ENCODE measurements around the gene SULT2B1. TPM values are rescaled to one million over a fixed set of nuclear protein-coding genes. Genes with fewer than 3 reads are reported as not detected.
"Not testable (repeated sequence)": the region's sequence is repeated elsewhere in the genome, so short reads cannot be mapped to it uniquely, and the experiment has no call there.

Gene SULT2B1
- total and polyA plus RNA-seq, 4 donors = 2.1 TPM; not detected in 3

DNA sequence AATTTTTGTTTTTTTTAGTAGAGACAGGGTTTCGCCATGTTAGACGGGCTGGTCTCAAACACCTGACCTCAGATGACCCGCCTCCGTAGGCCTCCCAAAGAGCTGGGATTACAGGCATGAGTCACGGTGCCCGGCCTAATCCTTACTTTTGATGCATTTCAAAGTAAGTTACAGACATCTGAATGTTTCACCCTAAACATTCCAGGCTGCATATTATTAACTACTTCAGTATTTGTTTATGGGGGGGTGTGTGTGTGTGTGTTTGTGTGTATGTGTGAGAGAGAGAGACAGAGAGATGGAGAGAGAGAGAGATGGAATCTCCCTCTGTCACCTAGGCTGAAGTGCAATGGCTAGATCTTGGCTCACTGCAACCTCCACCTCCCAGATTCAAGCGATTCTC, 13.1 kb downstream of the SULT2B1 start:
- ATAC-seq (ENCODE audit: low FRiP score) (no peak), DNase-seq (no peak)
- Histone ChIP-seq H3K27ac (ENCODE audit: low read depth in 1 of 2, low read length in 2 of 2) (no peak overlapping the region), H3K27me3 (ENCODE audit: control insufficient read depth in 1 of 2, insufficient read depth in 2 of 2, low read length in 1 of 2) (no peaks in the 10 kb centered on the region), H3K9me3 (ENCODE audit: control insufficient read depth, low read length) (no peaks in the 10 kb centered on the region), H3K4me3 (ENCODE audit: low read length in 2 of 2) (no peak overlapping the region), H3K36me3 (ENCODE audit: control insufficient read depth in 1 of 2, insufficient read depth in 2 of 2, low read length in 1 of 2) (no peaks in the 10 kb centered on the region), H3K4me1 (ENCODE audit: control insufficient read depth in 1 of 2, insufficient read depth in 2 of 2, low read length in 2 of 2) (no peaks in the 10 kb centered on the region)
- 84 to 90% methylated on average over 7 of the region's 7 CpGs for WGBS, 2 donors
- intact Hi-C loops (cut with DNase I) = no loop called here

DNA sequence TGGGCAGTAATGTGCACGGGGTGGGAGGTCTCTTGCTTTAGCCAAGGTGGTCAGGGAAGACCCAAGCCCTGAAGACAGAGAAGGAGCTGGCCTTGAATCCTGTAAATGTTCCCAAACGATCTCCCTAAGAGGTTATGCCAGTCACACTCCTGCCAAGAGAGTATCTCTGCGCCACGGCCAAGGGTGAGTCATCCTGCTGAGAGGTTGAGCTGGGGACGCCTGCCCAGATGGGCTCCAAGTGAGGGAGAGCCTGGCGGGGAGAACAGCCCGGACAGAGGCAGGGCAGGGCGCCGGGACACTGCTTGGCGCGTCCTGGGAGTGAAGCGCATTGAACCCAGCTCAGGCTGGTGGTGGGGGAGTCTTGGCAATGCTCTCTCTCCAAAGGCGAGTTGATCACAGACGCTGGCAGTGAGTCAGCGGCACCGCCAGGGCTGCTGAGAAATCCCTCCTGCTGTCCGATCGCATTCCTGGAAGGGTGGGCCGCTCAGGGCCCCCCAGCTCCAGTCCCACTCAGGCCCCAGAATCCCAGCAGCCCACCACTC, 16.4 kb downstream of the SULT2B1 start:
- Histone ChIP-seq H3K4me1 (ENCODE audit: control insufficient read depth in 1 of 2, insufficient read depth in 2 of 2, low read length in 2 of 2) (no peaks in the 10 kb centered on the region), H3K9me3 (ENCODE audit: control insufficient read depth, low read length) (no peaks in the 10 kb centered on the region), H3K27me3 (ENCODE audit: control insufficient read depth in 1 of 2, insufficient read depth in 2 of 2, low read length in 1 of 2) (no peaks in the 10 kb centered on the region), H3K4me3 (ENCODE audit: low read length in 2 of 2) (no peak overlapping the region), H3K36me3 (ENCODE audit: control insufficient read depth in 1 of 2, insufficient read depth in 2 of 2, low read length in 1 of 2) (no peaks in the 10 kb centered on the region), H3K27ac (ENCODE audit: low read depth in 1 of 2, low read length in 2 of 2) (no peak overlapping the region)
- intact Hi-C loops (cut with DNase I) = no loop called here
- DNase-seq (peak; percentile 92 to 95), ATAC-seq (ENCODE audit: low FRiP score) (peak; percentile 93)
- 0 to 3% methylated on average over 18 to 19 of the region's 19 CpGs for WGBS, 2 donors

DNA sequence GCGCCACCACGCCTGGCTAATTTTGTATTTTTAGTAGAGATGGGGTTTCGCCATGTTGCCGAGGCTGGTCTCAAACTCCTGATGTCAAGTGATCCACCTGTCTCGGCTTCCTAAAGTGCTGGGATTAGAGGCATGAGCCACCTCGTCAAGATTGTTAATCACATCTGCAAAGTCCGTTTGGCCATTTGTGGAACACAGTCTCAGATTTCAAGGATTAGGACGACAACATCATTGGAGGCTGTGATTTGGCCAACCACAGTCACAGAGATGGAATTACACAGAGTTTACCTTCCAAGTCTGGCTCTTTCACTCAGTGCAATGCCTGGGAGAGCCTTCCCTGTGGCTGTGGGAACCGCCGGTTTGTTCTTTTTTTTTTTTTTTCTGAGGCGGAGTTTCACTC, 17.8 kb downstream of the SULT2B1 start:
- ATAC-seq (ENCODE audit: low FRiP score) = no peak
- no peaks in the 10 kb centered on the region for H3K27me3 ChIP-seq (ENCODE audit: control insufficient read depth in 1 of 2, insufficient read depth in 2 of 2, low read length in 1 of 2)
- H3K36me3 ChIP-seq (ENCODE audit: control insufficient read depth in 1 of 2, insufficient read depth in 2 of 2, low read length in 1 of 2) = no peaks in the 10 kb centered on the region
- H3K4me3 ChIP-seq (ENCODE audit: low read length in 2 of 2) = no peak overlapping the region
- DNase-seq = no peak
- no peaks in the 10 kb centered on the region for H3K4me1 ChIP-seq (ENCODE audit: control insufficient read depth in 1 of 2, insufficient read depth in 2 of 2, low read length in 2 of 2)
- H3K27ac ChIP-seq (ENCODE audit: low read depth in 1 of 2, low read length in 2 of 2) = no peak overlapping the region
- intact Hi-C loops (cut with DNase I) = no loop called here
- 29 to 31% methylated on average over 11 of the region's 11 CpGs for whole genome bisulfite sequencing, 2 donors
- H3K9me3 ChIP-seq (ENCODE audit: control insufficient read depth, low read length) = no peaks in the 10 kb centered on the region

DNA sequence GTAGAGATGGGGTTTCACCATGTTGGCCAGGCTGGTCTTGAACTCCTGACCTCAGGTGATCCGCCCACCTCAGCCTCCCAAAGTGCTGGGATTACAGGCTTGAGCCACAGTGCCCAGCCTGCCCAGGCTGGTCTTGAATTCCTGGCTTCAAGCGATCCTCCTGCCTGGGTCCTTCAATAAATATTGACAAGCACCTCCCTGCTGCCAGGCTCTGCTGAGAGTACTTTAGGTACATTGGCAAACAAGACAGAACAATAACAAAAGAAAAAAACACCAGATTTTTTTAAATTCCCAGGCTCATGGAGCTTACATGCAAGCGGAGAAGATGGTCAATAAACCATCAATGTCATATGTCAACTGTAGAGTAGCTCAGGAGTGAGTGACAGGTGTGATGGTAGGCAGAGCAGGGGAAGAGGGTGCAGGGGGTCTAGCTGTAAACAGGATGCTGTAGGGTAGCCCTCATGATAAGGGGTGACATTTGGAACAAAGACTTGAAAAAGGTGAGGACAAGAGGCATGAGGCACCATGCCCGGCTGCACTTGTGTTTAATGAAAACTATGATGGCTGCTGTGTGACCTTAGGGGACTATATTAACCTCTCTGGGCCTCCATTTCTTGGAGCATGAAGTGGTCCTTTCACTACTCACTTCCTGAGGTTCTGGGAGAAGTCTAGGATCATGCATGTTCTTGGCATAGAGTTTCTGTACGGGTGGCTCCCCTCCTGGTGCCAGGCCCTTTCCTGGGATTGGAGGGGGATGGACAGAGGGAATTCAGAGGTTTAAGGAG, 19.6 kb downstream of the SULT2B1 start:
- DNase-seq = no peak
- H3K27me3 ChIP-seq (ENCODE audit: control insufficient read depth in 1 of 2, insufficient read depth in 2 of 2, low read length in 1 of 2) = no peaks in the 10 kb centered on the region
- no peaks in the 10 kb centered on the region for H3K9me3 ChIP-seq (ENCODE audit: control insufficient read depth, low read length)
- intact Hi-C loops (cut with DNase I) = no loop called here
- ATAC-seq (ENCODE audit: low FRiP score) = no peak
- H3K4me1 ChIP-seq (ENCODE audit: control insufficient read depth in 1 of 2, insufficient read depth in 2 of 2, low read length in 2 of 2) = no peaks in the 10 kb centered on the region
- WGBS, 2 donors = 60% methylated on average over 5 of the region's 5 CpGs
- H3K36me3 ChIP-seq (ENCODE audit: control insufficient read depth in 1 of 2, insufficient read depth in 2 of 2, low read length in 1 of 2) = no peaks in the 10 kb centered on the region
- H3K27ac ChIP-seq (ENCODE audit: low read depth in 1 of 2, low read length in 2 of 2) = no peak overlapping the region
- no peak overlapping the region for H3K4me3 ChIP-seq (ENCODE audit: low read length in 2 of 2)

DNA sequence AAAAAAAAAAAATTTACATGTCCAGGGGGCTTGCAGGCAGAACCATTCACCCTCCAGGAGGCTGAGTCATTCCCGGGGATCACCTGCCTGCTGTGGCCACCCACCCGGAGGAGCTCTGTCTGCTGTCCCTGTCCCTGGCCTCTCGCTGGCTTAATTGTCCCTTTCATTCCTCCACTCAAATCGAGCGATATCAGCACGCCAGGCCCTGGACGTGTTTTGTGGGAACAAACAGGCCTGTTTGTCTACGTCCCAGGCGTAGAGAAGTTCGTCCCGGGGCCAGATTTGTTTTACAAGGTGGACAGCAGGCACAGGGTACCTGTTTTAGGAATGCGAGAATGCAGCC, 21.2 kb downstream of the SULT2B1 start:
- Histone ChIP-seq H3K27ac (ENCODE audit: low read depth in 1 of 2, low read length in 2 of 2) (no peak overlapping the region), H3K36me3 (ENCODE audit: control insufficient read depth in 1 of 2, insufficient read depth in 2 of 2, low read length in 1 of 2) (no peaks in the 10 kb centered on the region), H3K27me3 (ENCODE audit: control insufficient read depth in 1 of 2, insufficient read depth in 2 of 2, low read length in 1 of 2) (no peaks in the 10 kb centered on the region), H3K4me3 (ENCODE audit: low read length in 2 of 2) (no peak overlapping the region), H3K4me1 (ENCODE audit: control insufficient read depth in 1 of 2, insufficient read depth in 2 of 2, low read length in 2 of 2) (no peaks in the 10 kb centered on the region), H3K9me3 (ENCODE audit: control insufficient read depth, low read length) (no peaks in the 10 kb centered on the region)
- intact Hi-C loops (cut with DNase I) = no loop called here
- WGBS, 2 donors = 76 to 89% methylated on average over 12 of the region's 12 CpGs
- ATAC-seq (ENCODE audit: low FRiP score) (no peak), DNase-seq (no peak)

DNA sequence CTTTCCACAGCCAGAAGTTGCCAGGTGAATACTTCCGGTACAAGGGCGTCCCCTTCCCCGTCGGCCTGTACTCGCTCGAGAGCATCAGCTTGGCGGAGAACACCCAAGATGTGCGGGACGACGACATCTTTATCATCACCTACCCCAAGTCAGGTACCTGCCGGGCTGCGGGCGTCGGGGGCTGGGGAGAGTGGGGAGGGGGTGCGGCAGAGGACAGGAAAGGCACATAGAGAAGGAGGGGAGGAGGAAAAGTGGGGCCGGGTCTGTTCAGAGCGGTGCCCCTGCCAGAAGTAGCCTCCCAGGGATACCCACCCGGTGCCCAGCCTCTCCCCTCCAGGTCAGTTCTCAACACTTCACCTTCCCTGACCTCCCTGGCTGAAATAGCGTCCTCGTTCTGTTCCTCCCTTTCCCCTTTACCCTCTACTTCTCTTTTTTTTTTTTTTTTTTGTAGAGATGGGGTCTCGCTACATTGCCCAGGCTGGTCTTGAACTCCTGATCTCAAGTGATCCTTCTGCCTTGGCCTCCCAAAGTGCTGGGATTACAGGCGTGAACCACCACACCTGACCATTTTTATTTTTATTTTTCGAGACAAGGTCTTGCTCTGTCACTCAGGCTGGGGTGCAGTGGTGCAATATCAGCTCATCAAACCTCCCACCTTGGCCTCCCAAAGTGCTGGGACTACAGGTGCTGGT, 24.1 kb downstream of the SULT2B1 start:
- H3K4me1 ChIP-seq (ENCODE audit: control insufficient read depth in 1 of 2, insufficient read depth in 2 of 2, low read length in 2 of 2) = no peaks in the 10 kb centered on the region
- 79 to 80% methylated on average over 21 to 23 of the region's 23 CpGs for WGBS, 2 donors
- DNase-seq (no peak), ATAC-seq (ENCODE audit: low FRiP score) (no peak)
- no peaks in the 10 kb centered on the region for H3K9me3 ChIP-seq (ENCODE audit: control insufficient read depth, low read length)
- H3K4me3 ChIP-seq (ENCODE audit: low read length in 2 of 2) = no peak overlapping the region
- no peak overlapping the region for H3K27ac ChIP-seq (ENCODE audit: low read depth in 1 of 2, low read length in 2 of 2)
- intact Hi-C loops (cut with DNase I) = no loop called here
- H3K27me3 ChIP-seq (ENCODE audit: control insufficient read depth in 1 of 2, insufficient read depth in 2 of 2, low read length in 1 of 2) = no peaks in the 10 kb centered on the region
- no peaks in the 10 kb centered on the region for H3K36me3 ChIP-seq (ENCODE audit: control insufficient read depth in 1 of 2, insufficient read depth in 2 of 2, low read length in 1 of 2)

DNA sequence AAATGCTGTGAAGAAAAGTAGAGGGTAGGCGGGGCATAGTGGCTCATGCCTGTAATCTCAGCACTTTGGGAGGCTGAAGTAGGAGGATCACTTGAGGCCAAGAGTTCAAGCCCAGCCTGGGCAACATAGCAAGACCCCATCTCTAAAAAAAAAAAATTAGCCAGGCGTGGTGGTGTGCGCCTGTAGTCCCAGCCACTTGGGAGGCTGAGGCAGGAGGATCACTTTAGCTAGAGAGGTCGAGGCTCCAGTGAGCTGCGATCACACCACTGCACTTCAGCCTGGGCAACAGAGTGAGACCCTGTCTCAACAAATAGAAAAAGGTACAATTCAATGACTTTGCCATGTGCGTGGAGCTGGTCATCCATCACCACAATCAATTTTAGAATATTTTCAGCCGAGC, 25.9 kb downstream of the SULT2B1 start:
- H3K27ac ChIP-seq (ENCODE audit: low read depth in 1 of 2, low read length in 2 of 2); H3K4me3 ChIP-seq (ENCODE audit: low read length in 2 of 2); H3K4me1 ChIP-seq (ENCODE audit: control insufficient read depth in 1 of 2, insufficient read depth in 2 of 2, low read length in 2 of 2); H3K27me3 ChIP-seq (ENCODE audit: control insufficient read depth in 1 of 2, insufficient read depth in 2 of 2, low read length in 1 of 2); DNase-seq; H3K36me3 ChIP-seq (ENCODE audit: control insufficient read depth in 1 of 2, insufficient read depth in 2 of 2, low read length in 1 of 2); H3K9me3 ChIP-seq (ENCODE audit: control insufficient read depth, low read length); ATAC-seq (ENCODE audit: low FRiP score); intact Hi-C loops (cut with DNase I): not testable (repeated sequence)
- 91 to 94% methylated on average over 7 of the region's 7 CpGs for WGBS, 2 donors

DNA sequence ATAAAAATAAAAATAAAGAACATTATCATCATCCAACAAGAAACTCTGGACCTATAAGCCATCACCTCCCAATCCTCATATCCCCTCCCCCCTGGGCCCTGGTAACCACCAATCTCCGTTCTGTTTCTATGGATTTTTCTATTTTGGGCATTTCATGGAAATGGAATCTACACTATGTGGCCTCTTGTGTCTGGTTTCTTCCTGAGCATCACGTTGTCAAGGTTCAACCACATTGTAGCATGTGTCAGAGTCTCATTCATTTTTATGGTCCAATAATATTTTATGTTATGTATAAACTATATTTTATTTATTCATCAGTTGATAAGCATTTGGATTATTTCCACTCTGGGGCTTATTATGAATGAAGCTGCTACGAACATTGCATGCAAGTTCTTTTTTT, 26.9 kb downstream of the SULT2B1 start:
- Histone ChIP-seq H3K27ac (ENCODE audit: low read depth in 1 of 2, low read length in 2 of 2) (no peak overlapping the region), H3K27me3 (ENCODE audit: control insufficient read depth in 1 of 2, insufficient read depth in 2 of 2, low read length in 1 of 2) (no peaks in the 10 kb centered on the region), H3K9me3 (ENCODE audit: control insufficient read depth, low read length) (no peaks in the 10 kb centered on the region), H3K4me1 (ENCODE audit: control insufficient read depth in 1 of 2, insufficient read depth in 2 of 2, low read length in 2 of 2) (no peaks in the 10 kb centered on the region), H3K4me3 (ENCODE audit: low read length in 2 of 2) (no peak overlapping the region), H3K36me3 (ENCODE audit: control insufficient read depth in 1 of 2, insufficient read depth in 2 of 2, low read length in 1 of 2) (no peaks in the 10 kb centered on the region)
- ATAC-seq (ENCODE audit: low FRiP score) (no peak), DNase-seq (no peak)
- intact Hi-C loops (cut with DNase I) = no loop called here
- 25 to 27% methylated on average over 3 of the region's 3 CpGs for WGBS, 2 donors

DNA sequence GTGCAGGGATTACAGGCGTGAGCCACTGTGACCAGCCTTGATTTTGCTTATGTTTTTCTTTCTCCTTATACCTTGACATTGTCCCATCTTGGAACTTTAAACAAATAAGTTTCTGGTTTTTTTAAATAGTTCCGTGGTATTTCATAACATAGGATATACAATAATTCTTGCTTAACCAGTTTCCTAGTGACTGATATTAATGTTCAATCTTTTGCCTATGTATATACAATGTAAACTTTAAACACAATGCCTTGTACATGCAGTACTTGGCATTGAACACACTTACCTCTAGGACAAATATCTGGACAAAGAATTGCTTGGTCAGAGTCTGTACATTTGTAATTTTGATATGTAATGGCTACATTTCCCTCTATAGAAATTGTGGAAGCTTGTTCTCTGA, 30.2 kb downstream of the SULT2B1 start:
- Histone ChIP-seq H3K9me3 (ENCODE audit: control insufficient read depth, low read length) (no peaks in the 10 kb centered on the region), H3K27ac (ENCODE audit: low read depth in 1 of 2, low read length in 2 of 2) (no peak overlapping the region), H3K27me3 (ENCODE audit: control insufficient read depth in 1 of 2, insufficient read depth in 2 of 2, low read length in 1 of 2) (no peaks in the 10 kb centered on the region), H3K4me1 (ENCODE audit: control insufficient read depth in 1 of 2, insufficient read depth in 2 of 2, low read length in 2 of 2) (no peaks in the 10 kb centered on the region), H3K4me3 (ENCODE audit: low read length in 2 of 2) (no peak overlapping the region), H3K36me3 (ENCODE audit: control insufficient read depth in 1 of 2, insufficient read depth in 2 of 2, low read length in 1 of 2) (no peaks in the 10 kb centered on the region)
- intact Hi-C loops (cut with DNase I) = loop anchor here (2.0 to 10.0 kb wide), 6 partner anchors 70 to 317 kb away; partner anchors contain the start of gene LMTK3 (in 1 of the 2)
- DNase-seq (no peak), ATAC-seq (ENCODE audit: low FRiP score) (no peak)
- WGBS, 2 donors = 63 to 74% methylated on average over 2 of the region's 2 CpGs

Measured in aorta (tissue), 5 donors.